Measurements from ENCODE around the gene CDK17.

CDK17 gene

DNA sequence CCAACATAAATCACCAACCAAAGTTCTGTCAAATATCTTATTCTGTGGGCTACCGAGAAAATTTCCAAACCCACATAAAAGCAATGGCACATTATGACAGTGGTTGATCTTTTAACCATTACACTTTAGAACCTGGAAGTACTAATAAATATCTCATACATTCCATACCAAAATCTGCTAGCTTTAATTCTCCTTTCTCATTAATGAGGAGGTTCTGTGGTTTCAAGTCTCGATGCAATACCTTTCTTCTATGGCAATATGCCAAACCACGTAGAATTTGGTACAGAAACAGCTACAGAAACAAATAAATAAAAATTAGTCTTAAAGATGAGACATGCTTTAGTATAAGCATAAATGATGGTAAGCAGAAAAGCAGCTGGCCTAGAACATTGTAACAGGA is 105.4 kb downstream of the CDK17 start:
- H3K4me3 ChIP-seq (ENCODE audit: low read depth, low read length), result no peak overlapping the region
- DNase-seq (ENCODE audit: low read depth), result no peak
- TF ChIP-seq, protein P1, sequence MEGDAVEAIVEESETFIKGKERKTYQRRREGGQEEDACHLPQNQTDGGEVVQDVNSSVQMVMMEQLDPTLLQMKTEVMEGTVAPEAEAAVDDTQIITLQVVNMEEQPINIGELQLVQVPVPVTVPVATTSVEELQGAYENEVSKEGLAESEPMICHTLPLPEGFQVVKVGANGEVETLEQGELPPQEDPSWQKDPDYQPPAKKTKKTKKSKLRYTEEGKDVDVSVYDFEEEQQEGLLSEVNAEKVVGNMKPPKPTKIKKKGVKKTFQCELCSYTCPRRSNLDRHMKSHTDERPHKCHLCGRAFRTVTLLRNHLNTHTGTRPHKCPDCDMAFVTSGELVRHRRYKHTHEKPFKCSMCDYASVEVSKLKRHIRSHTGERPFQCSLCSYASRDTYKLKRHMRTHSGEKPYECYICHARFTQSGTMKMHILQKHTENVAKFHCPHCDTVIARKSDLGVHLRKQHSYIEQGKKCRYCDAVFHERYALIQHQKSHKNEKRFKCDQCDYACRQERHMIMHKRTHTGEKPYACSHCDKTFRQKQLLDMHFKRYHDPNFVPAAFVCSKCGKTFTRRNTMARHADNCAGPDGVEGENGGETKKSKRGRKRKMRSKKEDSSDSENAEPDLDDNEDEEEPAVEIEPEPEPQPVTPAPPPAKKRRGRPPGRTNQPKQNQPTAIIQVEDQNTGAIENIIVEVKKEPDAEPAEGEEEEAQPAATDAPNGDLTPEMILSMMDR (IDR thresholded peaks at IDR 0.05; ENCODE audit: low read depth, low read length, missing control alignments), result no peak

DNA sequence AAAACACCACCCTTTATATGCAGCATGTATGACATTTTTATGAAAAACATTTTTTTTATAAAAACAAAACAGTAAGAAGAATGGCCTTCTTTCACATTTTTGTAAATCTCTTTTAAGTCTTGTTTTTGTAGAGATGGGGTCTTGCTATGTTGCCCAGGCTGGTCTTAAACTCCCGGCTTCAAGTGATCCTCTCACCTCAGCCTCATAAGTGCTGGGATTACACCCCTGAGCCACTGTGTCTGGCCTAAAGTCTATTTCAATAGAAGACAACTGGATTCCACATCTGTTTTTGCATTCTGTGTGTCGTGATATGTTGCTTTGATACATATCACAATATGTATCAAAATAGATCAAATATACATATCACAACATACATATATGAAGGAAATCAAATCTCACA is 107.1 kb downstream of the CDK17 start:
- no peak for DNase-seq (ENCODE audit: low read depth)

DNA sequence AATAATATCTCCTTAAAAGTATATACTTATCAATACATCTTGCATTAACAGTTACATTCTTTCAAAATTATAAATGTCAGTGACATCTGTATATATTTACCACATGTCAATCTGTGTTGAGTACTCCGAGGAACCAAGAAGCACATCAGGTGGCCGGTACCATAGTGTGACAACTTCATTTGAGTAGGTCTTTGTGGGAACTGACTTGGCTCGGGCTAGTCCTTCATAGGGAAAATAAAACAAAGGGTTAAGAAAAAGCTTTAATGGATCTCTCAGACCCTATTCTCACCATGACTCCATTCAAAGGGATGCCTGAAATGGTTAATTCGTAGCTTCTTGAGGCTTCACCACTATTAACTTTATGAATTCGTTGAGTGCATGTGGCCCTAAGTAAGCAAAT is 111.2 kb downstream of the CDK17 start:
- H3K4me3 ChIP-seq (ENCODE audit: low read depth, low read length), result no peak overlapping the region
- DNase-seq (ENCODE audit: low read depth), result no peak
- TF ChIP-seq, protein P1 (IDR thresholded peaks at IDR 0.05; ENCODE audit: low read depth, low read length, missing control alignments), result no peak

More for the DNA sequence above, 107.1 kb downstream of the CDK17 start:
- no peak overlapping the region for H3K4me3 ChIP-seq (ENCODE audit: low read depth, low read length)
- TF ChIP-seq, protein P1 (IDR thresholded peaks at IDR 0.05; ENCODE audit: low read depth, low read length, missing control alignments), result no peak

DNA sequence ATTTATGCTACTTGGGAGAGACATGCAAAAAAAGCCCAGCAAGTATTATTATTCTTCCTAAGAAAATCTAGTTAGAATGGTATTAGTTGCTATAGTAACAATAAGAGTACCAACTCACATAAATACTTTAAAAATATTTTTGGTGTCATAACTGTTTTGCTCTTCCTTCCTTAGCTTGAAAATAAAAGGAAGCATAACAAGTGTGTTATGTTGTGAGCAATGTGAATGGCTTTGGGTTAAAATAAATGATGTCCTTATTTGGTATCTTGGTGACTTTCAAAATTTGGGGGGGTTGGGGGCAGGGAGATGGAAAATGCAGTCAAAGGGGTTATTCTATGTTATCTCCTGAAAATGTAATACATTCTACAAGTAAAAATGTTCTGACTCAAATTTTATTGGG is 115.1 kb downstream of the CDK17 start:
- no peak overlapping the region for H3K4me3 ChIP-seq (ENCODE audit: low read depth, low read length)
- TF ChIP-seq, protein P1 (IDR thresholded peaks at IDR 0.05; ENCODE audit: low read depth, low read length, missing control alignments), result no peak
- DNase-seq (ENCODE audit: low read depth), result no peak

DNA sequence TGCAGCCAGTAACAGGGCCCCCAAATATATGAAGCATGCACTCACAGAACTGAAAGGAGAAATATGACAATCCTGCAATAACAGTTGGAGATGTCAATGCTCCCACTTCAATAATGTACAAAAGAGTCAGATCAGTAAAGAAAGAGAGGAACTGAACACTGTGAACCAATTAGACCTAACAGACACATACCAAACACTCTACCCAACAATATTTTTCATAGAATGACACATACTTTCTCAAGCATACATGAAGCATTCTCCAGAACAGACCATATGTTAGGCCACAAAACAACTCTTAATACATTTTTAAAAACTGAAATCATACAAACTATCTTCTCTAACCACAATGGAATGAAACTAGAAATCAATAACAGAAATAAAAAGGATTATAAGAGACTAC is 125.9 kb downstream of the CDK17 start:
- DNase-seq (ENCODE audit: low read depth), result no peak
- H3K4me3 ChIP-seq (ENCODE audit: low read depth, low read length), result no peak overlapping the region
- TF ChIP-seq, protein P1 (IDR thresholded peaks at IDR 0.05; ENCODE audit: low read depth, low read length, missing control alignments), result no peak

DNA sequence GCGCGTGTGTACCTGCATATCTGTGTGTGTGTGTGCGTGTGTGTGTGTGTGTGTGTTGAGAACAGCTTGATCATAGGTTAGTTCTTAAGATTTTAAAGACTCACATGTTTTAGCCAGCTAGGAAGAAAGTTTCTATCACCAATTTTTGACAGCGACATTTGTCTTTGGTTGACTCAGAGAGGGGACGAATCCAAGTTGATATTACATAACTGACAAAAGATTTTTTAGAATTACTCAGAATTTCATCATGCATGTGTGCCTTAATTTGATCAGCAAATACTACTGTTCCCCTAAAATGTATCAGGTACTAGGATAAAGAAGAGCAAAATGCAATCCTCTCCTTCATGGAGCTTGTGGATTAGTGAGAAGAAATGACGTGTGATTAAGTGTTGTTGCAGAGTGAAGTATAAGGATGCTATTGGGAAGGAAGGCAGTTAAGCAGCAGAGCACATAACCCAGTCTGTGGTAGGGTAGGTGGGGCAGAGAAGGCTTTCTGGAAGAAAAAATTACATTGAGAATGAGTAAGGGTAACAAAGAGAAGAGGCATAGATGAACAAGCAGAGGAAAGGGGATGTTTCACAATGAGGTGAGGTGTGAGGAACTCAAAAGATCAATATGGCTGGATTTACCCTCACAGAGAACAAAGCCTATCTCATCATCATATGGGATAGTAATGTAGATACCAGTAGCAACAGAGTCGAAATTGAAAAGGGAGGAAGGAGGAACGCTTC is 128.6 kb downstream of the CDK17 start:
- TF ChIP-seq, protein P1 (IDR thresholded peaks at IDR 0.05; ENCODE audit: low read depth, low read length, missing control alignments), result no peak
- no peak for DNase-seq (ENCODE audit: low read depth)
- no peak overlapping the region for H3K4me3 ChIP-seq (ENCODE audit: low read depth, low read length)

DNA sequence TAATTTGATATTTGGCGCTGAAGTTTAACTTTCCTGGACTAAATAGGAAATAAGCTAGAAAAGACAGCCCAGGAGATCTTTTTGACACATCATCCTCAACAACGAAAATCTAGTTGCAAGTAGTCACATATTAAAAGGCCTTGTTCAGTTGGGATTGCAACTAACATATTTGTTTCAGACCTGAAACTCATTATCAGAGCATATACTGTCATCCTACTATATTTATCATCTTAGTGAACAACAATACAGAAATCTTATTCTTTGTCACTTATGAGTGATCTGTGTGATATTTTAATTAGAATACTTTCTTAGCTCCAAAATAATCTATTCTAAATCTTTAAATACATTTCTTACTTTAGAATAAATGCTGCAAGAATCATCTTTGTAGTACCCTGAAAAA is 134.0 kb downstream of the CDK17 start:
- DNase-seq (ENCODE audit: low read depth), result no peak
- H3K4me3 ChIP-seq (ENCODE audit: low read depth, low read length), result no peak overlapping the region
- TF ChIP-seq, protein P1 (IDR thresholded peaks at IDR 0.05; ENCODE audit: low read depth, low read length, missing control alignments), result no peak
